K562 (cell line): ENCODE data around the gene FA2H. TPM values are rescaled to one million over a fixed set of nuclear protein-coding genes. Genes with fewer than 3 reads are reported as not detected.

Experiments used
- DACH1 ChIP-seq: fragments of 450-650 bp; IDR thresholded peaks from 2 replicates; pipeline ENCODE4 v1.6.1; 2018; ENCODE audit not compliant: partially characterized antibody
- DEAF1 ChIP-seq: fragments of 450-650 bp; formaldehyde crosslinking; IDR thresholded peaks from 2 replicates; pipeline ENCODE4 v1.4.0; 2020; ENCODE audit warnings: mild to moderate bottlenecking, moderate library complexity
- GMEB1 ChIP-seq: fragments of 250-450 bp; sonication (Bioruptor Pico); IDR thresholded peaks from 2 replicates; pipeline ENCODE4 v1.4.0; 2020; ENCODE audit warnings: mild to moderate bottlenecking
- HDAC3 ChIP-seq: fragments of 450-650 bp; IDR thresholded peaks from 2 replicates; pipeline ENCODE4 v1.6.1; 2018; ENCODE audit warnings: borderline replicate concordance, mild to moderate bottlenecking, moderate library complexity; ENCODE audit not compliant: partially characterized antibody
- KLF16 ChIP-seq: IDR thresholded peaks from 2 replicates; pipeline ENCODE4 v1.6.1; 2016; ENCODE audit warnings: antibody characterized with exemption
- MED1 ChIP-seq: sonication (generic); formaldehyde crosslinking; IDR thresholded peaks from 2 replicates; pipeline ENCODE4 v1.8.1; 2023; ENCODE audit warnings: missing genetic modification reagents, borderline replicate concordance
- POLR2H ChIP-seq: IDR thresholded peaks from 2 replicates; pipeline ENCODE4 v1.6.1; 2016; ENCODE audit warnings: missing genetic modification characterization, low read depth, mild to moderate bottlenecking, control low read depth, missing compliant biosample characterization, moderate library complexity
- ZNF407 ChIP-seq: fragments of 450-650 bp; IDR thresholded peaks from 2 replicates; pipeline ENCODE4 v1.6.1; 2016; ENCODE audit warnings: low read depth
- ZNF551 ChIP-seq: fragments of 250-450 bp; sonication (Bioruptor Pico); IDR thresholded peaks from 2 replicates; pipeline ENCODE4 v1.5.0; 2021; ENCODE audit warnings: mild to moderate bottlenecking, moderate library complexity
- ZNF592 ChIP-seq: fragments of 450-650 bp; IDR thresholded peaks from 2 replicates; pipeline ENCODE4 v1.6.1; 2017; ENCODE audit warnings: antibody characterized with exemption, mild to moderate bottlenecking
- ZNF778 ChIP-seq: fragments of 450-650 bp; formaldehyde crosslinking; IDR thresholded peaks from 2 replicates; pipeline ENCODE4 v1.4.0; 2020; ENCODE audit warnings: mild to moderate bottlenecking, moderate library complexity
- polyA plus RNA-seq, 8 experiments: library from polyadenylated mRNA; depleted of rRNA in 4 of 8; stranded (reverse) in 5 of 8; unstranded in 3 of 8; fragments of >200 nt; fragmentation: Nextera tagmentation in 2 of 8; fragmentation: Illumina TruSeq in 1 of 8; extraction: Ambion mirVana in 2 of 8; extraction: Trizol in 1 of 8; gene quantifications; 2 replicates each; pipeline versions ENCODE4 v1.2.1 to v1.2.3, GENCODE V29; 2011 to 2014; ENCODE audit warnings: inconsistent platforms in 1 of 8, missing spikeins in 1 of 8
- total RNA-seq, 7 experiments: library from RNA; depleted of rRNA in 6 of 7; stranded (reverse); fragments of >200 nt in 6 of 7; fragmentation: Illumina TruSeq in 2 of 7; extraction: Trizol in 2 of 7; gene quantifications; 2 replicates each; pipeline versions ENCODE4 v1.2.1 to v1.2.3, GENCODE V29; 2011 to 2021; ENCODE audit warnings: low replicate concordance in 1 of 7

The FA2H gene
- total and polyA plus RNA-seq, 9 of the 15 experiments (the other 6 are each of a cell fraction or from before 2014, with no cell fraction given): not detected

- no peak for TF ChIP-seq DEAF1
- TF ChIP-seq MED1 (CRISPR knock-in tag): no peak
- TF ChIP-seq GMEB1 (CRISPR knock-in tag): no peak
- no peak for TF ChIP-seq ZNF551 (CRISPR knock-in tag)
- TF ChIP-seq ZNF407: no peak
- no peak for TF ChIP-seq HDAC3
- peak; percentile 19; the same call in 1 of the 2 replicates for TF ChIP-seq ZNF592
- no peak for TF ChIP-seq KLF16
- no peak for TF ChIP-seq DACH1
- no peak for TF ChIP-seq ZNF778 (CRISPR knock-in tag)
- peak; percentile 90 for TF ChIP-seq POLR2H (tag)
Observed at GRCh38 chr16:74666425-74667254, 108.0 kb downstream of the FA2H start, which contains the start of gene RFWD3 (continued).
